SU-DHL-6 (cell line): ENCODE measurements around the gene FFAR2.

Experiments used
- H2AFZ ChIP-seq: fragments of 200-600 bp; sonication (generic); 2 replicates; pipeline ENCODE4 v1.6.1; 2014; ENCODE audit warnings: low read depth, mild to moderate bottlenecking, moderate library complexity, mixed read lengths, antibody characterized with exemption, low read length; ENCODE audit not compliant: severe bottlenecking
- H3F3A ChIP-seq: fragments of 200-600 bp; shearing (Covaris generic); 2 replicates; pipeline ENCODE4 v1.6.0; 2016; ENCODE audit warnings: antibody characterized with exemption, mild to moderate bottlenecking; ENCODE audit not compliant: insufficient read depth
- H3K27ac ChIP-seq: fragments of 200-600 bp; sonication (generic); 2 replicates; pipeline ENCODE4 v1.5.1; 2016; ENCODE audit warnings: low read depth, mild to moderate bottlenecking, low read length, moderate library complexity, mixed read lengths
- H3K27me3 ChIP-seq: fragments of 200-600 bp; sonication (generic), shearing (Covaris generic); 2 replicates; pipeline ENCODE4 v1.6.0; 2014; ENCODE audit warnings: mild to moderate bottlenecking, low read length
- H3K36me3 ChIP-seq: fragments of 200-600 bp; sonication (generic); 2 replicates; pipeline ENCODE4 v1.6.1; 2014; ENCODE audit warnings: mild to moderate bottlenecking, low read length, mixed read lengths
- H3K4me2 ChIP-seq: fragments of 300-600, 200-600 bp; shearing (Covaris generic), sonication (generic); 2 replicates; pipeline ENCODE4 v1.6.0; 2014; ENCODE audit warnings: low read length, low read depth, mild to moderate bottlenecking; ENCODE audit not compliant: poor library complexity, severe bottlenecking
- H3K4me3 ChIP-seq: fragments of 200-600 bp; sonication (generic); 2 replicates; pipeline ENCODE4 v1.5.1; 2014; ENCODE audit warnings: antibody characterized with exemption, low read length, mild to moderate bottlenecking, mixed read lengths; ENCODE audit not compliant: insufficient read depth, poor library complexity, severe bottlenecking
- H3K79me2 ChIP-seq: fragments of 200-600 bp; sonication (generic); 2 replicates; pipeline ENCODE4 v1.6.1; 2014; ENCODE audit warnings: mild to moderate bottlenecking, low read length, moderate library complexity; ENCODE audit not compliant: insufficient read depth
- H3K9ac ChIP-seq: fragments of 200-600 bp; sonication (generic); 2 replicates; pipeline ENCODE4 v1.7.0; 2014; ENCODE audit warnings: mild to moderate bottlenecking, low read length
- H3K9me2 ChIP-seq: fragments of 200-600 bp; sonication (generic); replicated peaks from 2 replicates; pipeline ENCODE4 v1.6.1; 2014; ENCODE audit warnings: low read length; ENCODE audit not compliant: insufficient read depth
- H3K9me3 ChIP-seq: fragments of 200-600 bp; sonication (generic); 2 replicates; pipeline ENCODE4 v1.6.1; 2014; ENCODE audit warnings: low read length, mixed read lengths; ENCODE audit not compliant: insufficient read depth
- H4K20me1 ChIP-seq: fragments of 200-600 bp; sonication (generic); 2 replicates; pipeline ENCODE4 v1.6.1; 2014; ENCODE audit warnings: low read depth, mild to moderate bottlenecking, antibody characterized with exemption, low read length, moderate library complexity, mixed read lengths
- EZH2phosphoT487 ChIP-seq: fragments of 200-600 bp; sonication (generic), shearing (Covaris generic); conservative IDR thresholded peaks from 2 replicates; pipeline ENCODE4 v1.6.1; 2018; ENCODE audit warnings: mild to moderate bottlenecking, antibody characterized with exemption, low read length, moderate library complexity, mixed read lengths
- TF ChIP-seq, protein P1 (sequence below): fragments of 200-600 bp; sonication (generic); IDR thresholded peaks from one replicate; pipeline ENCODE4 v1.5.1; 2017; ENCODE audit warnings: antibody characterized with exemption, mild to moderate bottlenecking, low read length, moderate library complexity; ENCODE audit not compliant: insufficient read depth, poor library complexity, severe bottlenecking

FFAR2 gene

DNA sequence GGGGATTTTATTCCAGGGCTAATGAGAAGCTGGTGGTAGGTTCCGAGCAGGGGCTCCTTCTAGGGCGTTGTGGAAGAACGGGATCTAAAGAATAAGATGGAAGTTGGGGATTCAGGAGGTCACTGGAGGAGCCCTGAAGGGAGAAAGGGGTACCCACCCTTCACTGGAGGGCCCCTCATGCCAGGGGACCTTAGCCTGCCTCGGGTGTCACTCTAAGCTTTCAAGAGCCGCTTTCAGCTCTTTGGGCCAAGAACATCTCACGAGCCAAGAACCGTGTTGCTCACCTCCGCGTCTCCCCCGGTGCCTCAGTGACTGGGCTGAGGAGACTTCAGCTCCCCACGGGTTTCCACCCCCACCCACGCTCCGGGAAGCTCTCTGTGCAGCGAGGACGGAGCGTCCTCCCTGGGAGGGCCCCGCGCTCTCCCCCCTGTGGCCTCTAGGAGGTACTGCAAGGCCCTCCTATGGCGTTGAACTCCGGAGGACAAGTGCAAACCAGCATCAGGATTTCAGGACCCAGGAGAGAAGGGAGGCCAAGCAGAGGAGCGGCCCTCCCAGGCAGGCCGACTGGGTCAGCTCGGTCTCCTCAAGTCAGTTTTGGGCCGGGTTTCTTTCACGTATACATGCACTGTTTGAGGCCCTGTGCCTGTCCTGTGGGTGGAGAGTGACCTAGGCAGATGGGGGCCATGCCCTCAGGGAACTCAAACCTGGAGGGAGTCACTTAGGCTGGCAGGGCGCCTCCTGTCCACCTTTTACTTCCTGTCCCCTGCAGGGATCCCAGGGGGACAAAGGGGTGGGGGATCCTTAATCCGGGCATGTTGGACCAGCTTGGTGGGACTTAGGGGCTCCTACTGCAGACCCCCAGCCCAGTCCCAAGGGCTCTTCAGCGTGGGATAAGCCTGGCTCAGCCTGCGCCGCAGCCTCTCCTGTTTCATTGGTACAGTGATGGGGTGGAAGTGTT lies 47.3 kb downstream of the FFAR2 start:
- Histone ChIP-seq H3K27me3 (no peaks in the 10 kb centered on the region), H3F3A (no peaks in the 10 kb centered on the region), H3K36me3 (no peaks in the 10 kb centered on the region), H3K9me3 (no peaks in the 10 kb centered on the region), H2AFZ (no peak overlapping the region), H3K4me3 (no peak overlapping the region), H3K9me2 (no peaks in the 10 kb centered on the region), H4K20me1 (no peaks in the 10 kb centered on the region), H3K27ac (no peak overlapping the region), H3K79me2 (no peaks in the 10 kb centered on the region), H3K4me2 (no peak overlapping the region), H3K9ac (no peak overlapping the region)
- 0 out of 2 replicates have a peak, but pooled peaks have one; percentile 56 for TF ChIP-seq EZH2phosphoT487
- TF ChIP-seq, protein P1, sequence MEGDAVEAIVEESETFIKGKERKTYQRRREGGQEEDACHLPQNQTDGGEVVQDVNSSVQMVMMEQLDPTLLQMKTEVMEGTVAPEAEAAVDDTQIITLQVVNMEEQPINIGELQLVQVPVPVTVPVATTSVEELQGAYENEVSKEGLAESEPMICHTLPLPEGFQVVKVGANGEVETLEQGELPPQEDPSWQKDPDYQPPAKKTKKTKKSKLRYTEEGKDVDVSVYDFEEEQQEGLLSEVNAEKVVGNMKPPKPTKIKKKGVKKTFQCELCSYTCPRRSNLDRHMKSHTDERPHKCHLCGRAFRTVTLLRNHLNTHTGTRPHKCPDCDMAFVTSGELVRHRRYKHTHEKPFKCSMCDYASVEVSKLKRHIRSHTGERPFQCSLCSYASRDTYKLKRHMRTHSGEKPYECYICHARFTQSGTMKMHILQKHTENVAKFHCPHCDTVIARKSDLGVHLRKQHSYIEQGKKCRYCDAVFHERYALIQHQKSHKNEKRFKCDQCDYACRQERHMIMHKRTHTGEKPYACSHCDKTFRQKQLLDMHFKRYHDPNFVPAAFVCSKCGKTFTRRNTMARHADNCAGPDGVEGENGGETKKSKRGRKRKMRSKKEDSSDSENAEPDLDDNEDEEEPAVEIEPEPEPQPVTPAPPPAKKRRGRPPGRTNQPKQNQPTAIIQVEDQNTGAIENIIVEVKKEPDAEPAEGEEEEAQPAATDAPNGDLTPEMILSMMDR = peak; percentile 78

DNA sequence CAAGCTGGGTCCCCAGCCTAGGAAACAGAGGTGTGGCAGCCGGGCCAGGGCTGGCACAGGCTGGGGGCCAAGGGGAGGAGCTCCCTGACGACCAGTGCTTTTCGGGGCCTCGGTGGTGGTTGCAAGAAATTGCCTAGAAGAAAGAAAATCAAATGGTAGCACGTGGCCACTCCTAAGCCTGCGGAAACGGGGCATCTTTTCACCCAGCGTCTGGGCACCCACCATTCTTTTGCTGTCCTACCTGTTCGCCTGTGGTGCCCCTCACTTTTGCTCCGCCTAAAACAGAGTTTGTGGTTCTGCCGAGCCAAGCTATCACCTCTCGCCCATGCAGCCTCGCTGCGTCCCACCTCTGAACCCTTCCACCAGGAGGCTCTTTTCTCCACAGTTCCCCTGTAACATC lies 49.3 kb downstream of the FFAR2 start:
- TF ChIP-seq, protein P1 = no peak
- TF ChIP-seq EZH2phosphoT487 = no peak
- Histone ChIP-seq H3K9ac (no peak overlapping the region), H3K4me2 (no peak overlapping the region), H3K4me3 (no peak overlapping the region), H4K20me1 (no peaks in the 10 kb centered on the region), H3K27ac (no peak overlapping the region), H3K27me3 (no peaks in the 10 kb centered on the region), H3K9me2 (no peaks in the 10 kb centered on the region), H2AFZ (no peak overlapping the region), H3F3A (no peaks in the 10 kb centered on the region), H3K9me3 (no peaks in the 10 kb centered on the region), H3K36me3 (no peaks in the 10 kb centered on the region), H3K79me2 (no peaks in the 10 kb centered on the region)

DNA sequence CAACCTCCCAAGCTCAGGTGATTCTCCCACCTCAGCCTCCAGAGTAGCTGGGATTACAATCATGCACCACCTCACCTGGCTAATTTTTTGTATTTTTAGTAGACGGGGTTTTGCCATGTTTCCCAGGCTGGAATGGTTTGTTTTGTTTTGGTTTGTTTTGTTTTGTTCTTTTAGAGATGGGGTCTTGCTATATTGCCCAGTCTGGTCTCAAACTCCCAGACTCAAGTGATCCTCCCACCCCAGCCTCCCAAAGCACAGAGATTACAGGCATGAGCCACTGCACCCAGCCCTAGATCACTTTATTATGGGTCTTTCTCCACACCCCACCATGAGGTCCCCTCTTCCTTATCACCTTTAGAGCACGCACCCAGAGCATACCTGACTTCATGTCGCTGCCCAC lies 50.2 kb downstream of the FFAR2 start:
- Histone ChIP-seq H3K4me3 (no peak overlapping the region), H4K20me1 (no peaks in the 10 kb centered on the region), H3K9me3 (no peaks in the 10 kb centered on the region), H3K4me2 (no peak overlapping the region), H2AFZ (no peak overlapping the region), H3K36me3 (no peaks in the 10 kb centered on the region), H3K27me3 (no peaks in the 10 kb centered on the region), H3K79me2 (no peaks in the 10 kb centered on the region), H3K9ac (no peak overlapping the region), H3K27ac (no peak overlapping the region), H3F3A (no peaks in the 10 kb centered on the region), H3K9me2 (no peaks in the 10 kb centered on the region)
- TF ChIP-seq EZH2phosphoT487 = no peak
- TF ChIP-seq, protein P1 = no peak
